Memory B cell (primary cell): ENCODE data around the gene MRGPRF.
A peak's percentile ranks its signal among the peaks of the same experiment; 100 is the strongest.
"Not testable (repeated sequence)": the region's sequence is repeated elsewhere in the genome, so short reads cannot be mapped to it uniquely, and the experiment has no call there.

ENCODE experiments used
- ATAC-seq: fragments of 150-1000 bp; cut with Tn5 transposase; 2 replicates; pipeline ENCODE4 v1.10.0; 2021; ENCODE audit warnings: low read depth, mild to moderate bottlenecking, moderate library complexity
- DNase-seq, 2 donors: peaks; one replicate each; pipeline ENCODE4 v3.0.0; 2022; ENCODE audit warnings: low spot score in 2 of 2
- H3K27ac Mint-ChIP-seq: one replicate; pipeline ENCODE4 v1.8.0; 2022; ENCODE audit warnings: mild to moderate bottlenecking, moderate library complexity, mixed read lengths
- H3K27me3 Mint-ChIP-seq: one replicate; pipeline ENCODE4 v1.8.0; 2022; ENCODE audit warnings: mixed read lengths
- H3K36me3 Mint-ChIP-seq: one replicate; pipeline ENCODE4 v1.8.0; 2022; ENCODE audit warnings: mild to moderate bottlenecking, mixed read lengths
- H3K4me1 Mint-ChIP-seq: one replicate; pipeline ENCODE4 v1.8.0; 2022; ENCODE audit warnings: mixed read lengths
- H3K4me3 Mint-ChIP-seq: one replicate; pipeline ENCODE4 v1.8.0; 2022; ENCODE audit warnings: mild to moderate bottlenecking, moderate library complexity, mixed read lengths
- H3K9me3 Mint-ChIP-seq: one replicate; pipeline ENCODE4 v1.8.0; 2022; ENCODE audit warnings: mixed read lengths

Gene MRGPRF

GRCh38 chr11:68979931-68980775, 32.9 kb downstream of the MRGPRF start:
- H3K27me3 Mint-ChIP-seq: peaks cover 9% of the 10 kb centered on the region
- H3K36me3 Mint-ChIP-seq: no peaks in the 10 kb centered on the region
- H3K4me1 Mint-ChIP-seq: no peaks in the 10 kb centered on the region
- no peak for ATAC-seq
- no peak overlapping the region for H3K4me3 Mint-ChIP-seq
- H3K27ac Mint-ChIP-seq: no peak overlapping the region
- H3K9me3 Mint-ChIP-seq: peaks cover 10% of the 10 kb centered on the region
- no peak for DNase-seq

- ATAC-seq (no peak), DNase-seq (no peak)
- Mint-ChIP-seq H3K27me3 (peaks cover 9% of the 10 kb centered on the region), H3K4me1 (peaks cover 3% of the 10 kb centered on the region), H3K36me3 (no peaks in the 10 kb centered on the region), H3K4me3 (no peak overlapping the region), H3K27ac (no peak overlapping the region), H3K9me3 (peaks cover 10% of the 10 kb centered on the region)
Observed at GRCh38 chr11:68978931-68979594, 34.0 kb downstream of the MRGPRF start.

GRCh38 chr11:68978626-68978930, 34.5 kb downstream of the MRGPRF start:
- Mint-ChIP-seq H3K4me3 (no peak overlapping the region), H3K4me1 (peaks cover 3% of the 10 kb centered on the region), H3K9me3 (peaks cover 10% of the 10 kb centered on the region), H3K27ac (no peak overlapping the region), H3K27me3 (peaks cover 9% of the 10 kb centered on the region), H3K36me3 (no peaks in the 10 kb centered on the region)
- no peak for DNase-seq
- ATAC-seq: no peak

- Mint-ChIP-seq H3K27ac (no peak overlapping the region), H3K4me1 (peaks cover 3% of the 10 kb centered on the region), H3K36me3 (no peaks in the 10 kb centered on the region), H3K4me3 (no peak overlapping the region), H3K9me3 (peaks cover 10% of the 10 kb centered on the region), H3K27me3 (peaks cover 9% of the 10 kb centered on the region)
- ATAC-seq (no peak), DNase-seq (no peak)
Observed at GRCh38 chr11:68977781-68978625, 35.0 kb downstream of the MRGPRF start.

- DNase-seq: no peak
- ATAC-seq: no peak
- Mint-ChIP-seq H3K36me3 (no peaks in the 10 kb centered on the region), H3K9me3 (no peaks in the 10 kb centered on the region), H3K27me3 (peaks cover 9% of the 10 kb centered on the region), H3K4me1 (peaks cover 3% of the 10 kb centered on the region), H3K27ac (no peak overlapping the region), H3K4me3 (no peak overlapping the region)
Observed at GRCh38 chr11:68976563-68976962, 36.5 kb downstream of the MRGPRF start.

GRCh38 chr11:68976095-68976494, 37.0 kb downstream of the MRGPRF start:
- H3K4me1 Mint-ChIP-seq: peaks cover 3% of the 10 kb centered on the region
- no peaks in the 10 kb centered on the region for H3K9me3 Mint-ChIP-seq
- H3K27me3 Mint-ChIP-seq: peaks cover 9% of the 10 kb centered on the region
- DNase-seq: no peak
- no peaks in the 10 kb centered on the region for H3K36me3 Mint-ChIP-seq
- no peak overlapping the region for H3K4me3 Mint-ChIP-seq
- ATAC-seq: no peak
- no peak overlapping the region for H3K27ac Mint-ChIP-seq

- Mint-ChIP-seq H3K27me3 (peaks cover 8% of the 10 kb centered on the region), H3K27ac (no peak overlapping the region), H3K9me3 (no peaks in the 10 kb centered on the region), H3K36me3 (no peaks in the 10 kb centered on the region), H3K4me3 (no peak overlapping the region), H3K4me1 (peaks cover 3% of the 10 kb centered on the region)
- DNase-seq (no peak), ATAC-seq (peak; percentile 29)
Observed at GRCh38 chr11:68974421-68975194, 38.4 kb downstream of the MRGPRF start.

GRCh38 chr11:68973706-68974105, 39.3 kb downstream of the MRGPRF start:
- not testable (repeated sequence) for ATAC-seq, H3K4me3 Mint-ChIP-seq, DNase-seq, H3K27me3 Mint-ChIP-seq, H3K9me3 Mint-ChIP-seq, H3K27ac Mint-ChIP-seq, H3K36me3 Mint-ChIP-seq, H3K4me1 Mint-ChIP-seq

- H3K36me3 Mint-ChIP-seq: no peaks in the 10 kb centered on the region
- peaks cover 4% of the 10 kb centered on the region for H3K27me3 Mint-ChIP-seq
- no peaks in the 10 kb centered on the region for H3K9me3 Mint-ChIP-seq
- H3K4me3 Mint-ChIP-seq: no peak overlapping the region
- H3K27ac Mint-ChIP-seq: no peak overlapping the region
- ATAC-seq: no peak
- peaks cover 3% of the 10 kb centered on the region for H3K4me1 Mint-ChIP-seq
- no peak for DNase-seq
Observed at GRCh38 chr11:68973219-68973618, 39.8 kb downstream of the MRGPRF start.

GRCh38 chr11:68970921-68971636, 42.0 kb downstream of the MRGPRF start:
- Mint-ChIP-seq H3K27ac (no peak overlapping the region), H3K9me3 (no peaks in the 10 kb centered on the region), H3K27me3 (peaks cover 4% of the 10 kb centered on the region), H3K4me1 (peaks cover 3% of the 10 kb centered on the region), H3K36me3 (no peaks in the 10 kb centered on the region), H3K4me3 (no peak overlapping the region)
- DNase-seq (no peak), ATAC-seq (no peak)

- Mint-ChIP-seq H3K9me3 (no peaks in the 10 kb centered on the region), H3K27ac (no peak overlapping the region), H3K4me1 (no peaks in the 10 kb centered on the region), H3K36me3 (no peaks in the 10 kb centered on the region), H3K4me3 (no peak overlapping the region), H3K27me3 (peaks cover 4% of the 10 kb centered on the region)
- no peak for DNase-seq
- ATAC-seq: no peak
Observed at GRCh38 chr11:68969386-68969785, 43.7 kb downstream of the MRGPRF start.

GRCh38 chr11:68968306-68969250, 44.5 kb downstream of the MRGPRF start:
- H3K4me3 Mint-ChIP-seq: no peak overlapping the region
- peaks cover 4% of the 10 kb centered on the region for H3K27me3 Mint-ChIP-seq
- ATAC-seq (no peak), DNase-seq (no peak)
- no peaks in the 10 kb centered on the region for H3K4me1 Mint-ChIP-seq
- no peak overlapping the region for H3K27ac Mint-ChIP-seq
- no peaks in the 10 kb centered on the region for H3K36me3 Mint-ChIP-seq
- H3K9me3 Mint-ChIP-seq: no peaks in the 10 kb centered on the region
